ENCODE results near the gene CDKAL1.

GRCh38 chr6:20554326-20554725 lies 20.1 kb downstream of the CDKAL1 start:
- TF ChIP-seq CTCF (IDR thresholded peaks at IDR 0.05; ENCODE audit: borderline replicate concordance, extremely low read depth, low read length, poor library complexity, severe bottlenecking) (no peak), EZH2 (IDR thresholded peaks at IDR 0.05; ENCODE audit: borderline replicate concordance, low read depth, low read length, severe bottlenecking) (no peak)

Measured in DND-41 (cell line).